Transverse colon (tissue), 4 donors: ENCODE data around the gene COL1A1. TPM values are rescaled to one million over a fixed set of nuclear protein-coding genes. Genes with fewer than 3 reads are reported as not detected.

ENCODE experiments used
- DNase-seq: peaks from one replicate; pipeline ENCODE4 v3.0.0-alpha.2; 2019
- H3K27ac ChIP-seq, 4 donors: fragments of 200-600 bp; sonication (generic); 2 replicates each; pipeline ENCODE4 v1.5.1; 2016 to 2018; ENCODE audit warnings: inconsistent platforms in 4 of 4
- H3K27me3 ChIP-seq: fragments of 200-600 bp; sonication (generic); 2 replicates; pipeline ENCODE4 v1.5.1; 2017; ENCODE audit warnings: inconsistent platforms
- H3K36me3 ChIP-seq, 4 donors: fragments of 200-600 bp; sonication (generic); 2 replicates each; pipeline ENCODE4 v1.5.1; 2017 to 2019; ENCODE audit warnings: inconsistent platforms in 4 of 4
- H3K4me1 ChIP-seq, 4 donors: fragments of 200-600 bp; sonication (generic); 2 replicates each; pipeline ENCODE4 v1.5.1; 2017 to 2020; ENCODE audit warnings: inconsistent platforms in 4 of 4
- H3K4me3 ChIP-seq, 4 donors: fragments of 200-600 bp; sonication (generic); 1 replicate in 1 of 4; 2 replicates in 3 of 4; pipeline versions ENCODE4 v1.5.1 to v1.6.1; 2017 to 2019; ENCODE audit warnings: inconsistent platforms in 4 of 4
- H3K9me3 ChIP-seq, 2 donors: fragments of 200-600 bp; sonication (generic); 2 replicates each; pipeline ENCODE4 v1.5.1; 2017 to 2019; ENCODE audit warnings: inconsistent platforms in 2 of 2
- EP300 ChIP-seq: sonication (generic); formaldehyde crosslinking; IDR thresholded peaks from one replicate; pipeline ENCODE4 v1.6.1; 2017; ENCODE audit warnings: antibody characterized with exemption, low read depth
- POLR2A ChIP-seq: fragments of 450-650 bp; IDR thresholded peaks from one replicate; pipeline ENCODE4 v1.6.1; 2016; ENCODE audit warnings: antibody characterized with exemption, mild to moderate bottlenecking, moderate library complexity
- POLR2AphosphoS5 ChIP-seq, 3 donors: sonication (generic); formaldehyde crosslinking; IDR thresholded peaks; one replicate each; pipeline ENCODE4 v1.6.1; 2016; ENCODE audit warnings: antibody characterized with exemption in 3 of 3
- WGBS, 2 donors: methylation state at CpG; one replicate each; pipeline ENCODE4 v1.1.5; 2018; ENCODE audit warnings: low coverage in 1 of 2; 5-methylcytosine and 5-hydroxymethylcytosine counted together
- in situ Hi-C, 4 donors: fragments of 200-750 bp; cut with MboI; loops; one replicate each; pipeline versions ENCODE4 v1.15.0 to v1.15.1; 2017; ENCODE audit warnings: low sequenced_read_pairs in 3 of 4, low pct_ligation_motif_present in 1 of 4, low pct_unique_long_range_greater_than_20kb in 1 of 4
- intact Hi-C: fragments of 100-400 bp; cut with DNase I; formaldehyde crosslinking; loops from one replicate; pipeline ENCODE4 v1.15.1; 2023; ENCODE audit warnings: low total_unique reads
- total RNA-seq, 4 donors: library from RNA; depleted of rRNA; stranded (reverse); fragments of >200 nt; gene quantifications; one replicate each; pipeline ENCODE4 v1.1.0, GENCODE V29; 2016
- TF ChIP-seq, protein P1 (sequence below), 5 experiments: fragments of 200-600 bp in 3 of 5; fragments of 450-650 bp in 2 of 5; sonication (generic) in 3 of 5; IDR thresholded peaks; 1 replicate in 2 of 5; 2 replicates in 3 of 5; pipeline ENCODE4 v1.5.1; 2016 to 2017; ENCODE audit warnings: antibody characterized with exemption in 5 of 5, inconsistent platforms in 3 of 5, mild to moderate bottlenecking in 2 of 5, moderate library complexity in 1 of 5

The COL1A1 gene
- total RNA-seq, 4 donors from 2014 or later, result 13.0 to 210 (median 79.8) TPM

DNA sequence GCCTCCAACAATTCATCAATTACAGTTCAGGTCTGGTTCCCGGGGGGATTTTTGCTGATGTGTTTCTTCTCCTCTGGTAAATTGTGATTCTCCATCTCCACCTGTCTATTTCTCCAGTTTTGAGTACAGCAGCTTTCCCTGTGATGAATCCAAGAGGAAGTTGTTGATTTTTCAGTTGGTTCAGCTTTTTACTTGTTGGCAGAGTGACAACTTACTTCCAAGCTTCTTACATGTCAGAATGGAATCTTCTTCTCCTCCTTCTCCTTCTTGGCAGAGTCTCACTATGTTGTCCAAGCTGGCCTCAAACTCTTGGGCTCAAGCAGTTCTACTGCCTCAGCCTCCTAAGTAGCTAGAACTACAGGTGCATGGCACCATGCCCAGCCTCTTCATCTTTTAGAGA lies 39.4 kb upstream of the COL1A1 start:
- Histone ChIP-seq H3K27me3 (peaks cover 17% of the 10 kb centered on the region), H3K4me3 (no peak overlapping the region), H3K9me3 (no peaks in the 10 kb centered on the region), H3K27ac (peak overlapping the region in 1 of 4 donors; percentile 13), H3K4me1 (no peaks in the 10 kb centered on the region), H3K36me3 (no peaks in the 10 kb centered on the region)
- DNase-seq, result no peak
- 80 to 90% methylated on average over 1 of the region's 1 CpG for WGBS, 2 donors
- intact Hi-C loops (no loop called here), in situ Hi-C loops (no loop called here)
- TF ChIP-seq, protein P1, sequence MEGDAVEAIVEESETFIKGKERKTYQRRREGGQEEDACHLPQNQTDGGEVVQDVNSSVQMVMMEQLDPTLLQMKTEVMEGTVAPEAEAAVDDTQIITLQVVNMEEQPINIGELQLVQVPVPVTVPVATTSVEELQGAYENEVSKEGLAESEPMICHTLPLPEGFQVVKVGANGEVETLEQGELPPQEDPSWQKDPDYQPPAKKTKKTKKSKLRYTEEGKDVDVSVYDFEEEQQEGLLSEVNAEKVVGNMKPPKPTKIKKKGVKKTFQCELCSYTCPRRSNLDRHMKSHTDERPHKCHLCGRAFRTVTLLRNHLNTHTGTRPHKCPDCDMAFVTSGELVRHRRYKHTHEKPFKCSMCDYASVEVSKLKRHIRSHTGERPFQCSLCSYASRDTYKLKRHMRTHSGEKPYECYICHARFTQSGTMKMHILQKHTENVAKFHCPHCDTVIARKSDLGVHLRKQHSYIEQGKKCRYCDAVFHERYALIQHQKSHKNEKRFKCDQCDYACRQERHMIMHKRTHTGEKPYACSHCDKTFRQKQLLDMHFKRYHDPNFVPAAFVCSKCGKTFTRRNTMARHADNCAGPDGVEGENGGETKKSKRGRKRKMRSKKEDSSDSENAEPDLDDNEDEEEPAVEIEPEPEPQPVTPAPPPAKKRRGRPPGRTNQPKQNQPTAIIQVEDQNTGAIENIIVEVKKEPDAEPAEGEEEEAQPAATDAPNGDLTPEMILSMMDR (IDR thresholded peaks at IDR 0.05), result no peak
- TF ChIP-seq POLR2AphosphoS5 (IDR thresholded peaks at IDR 0.05) (no peak), EP300 (no peak), POLR2A (no peak)

DNA sequence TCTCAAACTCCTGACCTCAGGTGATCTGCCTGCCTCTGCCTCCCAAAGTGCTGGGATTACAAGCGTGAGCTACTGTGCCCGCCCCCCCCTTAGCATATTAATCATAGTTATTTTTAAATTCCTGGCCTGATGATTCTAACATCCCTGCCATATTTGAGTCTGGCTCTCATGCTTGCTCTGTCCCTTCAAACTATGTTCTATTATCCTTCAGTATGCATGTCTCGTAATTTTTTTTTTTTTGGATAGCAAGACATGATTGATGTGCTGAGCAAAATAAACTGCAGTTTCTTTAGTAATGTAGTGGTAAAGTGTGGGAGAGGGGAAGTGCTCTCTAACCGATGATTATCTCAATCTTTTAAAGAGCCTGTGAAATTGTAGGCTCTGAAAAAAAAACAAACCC lies 38.5 kb upstream of the COL1A1 start:
- intact Hi-C loops (no loop called here), in situ Hi-C loops (no loop called here)
- Histone ChIP-seq H3K27me3 (peaks cover 17% of the 10 kb centered on the region), H3K4me1 (no peaks in the 10 kb centered on the region), H3K36me3 (no peaks in the 10 kb centered on the region), H3K9me3 (peaks cover 0 to 2% of the 10 kb centered on the region in 2 donors), H3K27ac (peak overlapping the region in 1 of 4 donors; percentile 13), H3K4me3 (no peak overlapping the region)
- DNase-seq, result no peak
- TF ChIP-seq, protein P1 (IDR thresholded peaks at IDR 0.05), result no peak
- WGBS, 2 donors, result 42 to 61% methylated on average over 3 to 4 of the region's 4 CpGs

DNA sequence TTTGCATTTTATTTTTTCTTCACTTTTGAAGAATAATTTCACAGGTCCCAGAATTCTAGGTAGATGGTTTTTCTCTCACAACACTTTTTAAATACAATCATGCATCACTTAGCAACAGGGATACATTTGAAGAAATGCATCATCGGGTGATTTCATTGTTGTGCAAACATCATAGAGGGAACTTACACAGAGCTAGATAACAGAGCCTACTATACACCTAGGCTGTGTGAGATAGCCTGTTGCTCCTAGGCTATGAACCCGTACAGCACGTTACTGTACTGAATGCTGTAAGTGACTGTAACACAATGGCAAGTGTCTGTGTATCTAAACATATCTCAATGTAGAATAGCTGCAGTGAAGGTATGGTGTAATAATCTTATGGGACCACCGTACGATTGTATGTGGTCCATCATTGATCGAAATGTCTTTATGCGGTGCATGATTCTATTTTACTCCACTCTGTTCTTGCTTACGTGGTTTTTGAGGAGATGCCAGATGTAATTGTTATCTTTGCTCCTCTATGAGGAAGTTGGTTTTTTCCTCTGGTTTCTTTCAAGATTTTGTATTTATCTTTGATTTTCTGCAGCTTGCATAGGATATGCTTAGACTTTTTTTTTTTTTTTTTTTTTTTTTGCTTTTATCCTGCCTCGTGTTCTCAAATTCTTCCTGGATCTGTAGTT lies 37.3 kb upstream of the COL1A1 start:
- H3K27me3 ChIP-seq, result peaks cover 23% of the 10 kb centered on the region
- H3K4me1 ChIP-seq, result no peaks in the 10 kb centered on the region
- in situ Hi-C loops, result no loop called here
- intact Hi-C loops, result no loop called here
- DNase-seq, result no peak
- no peak overlapping the region for H3K4me3 ChIP-seq
- TF ChIP-seq, protein P1 (IDR thresholded peaks at IDR 0.05), result no peak
- TF ChIP-seq POLR2AphosphoS5 (IDR thresholded peaks at IDR 0.05), result no peak
- no peak for TF ChIP-seq POLR2A
- no peak for TF ChIP-seq EP300
- H3K9me3 ChIP-seq, result peaks cover 0 to 8% of the 10 kb centered on the region in 2 donors
- no peaks in the 10 kb centered on the region for H3K36me3 ChIP-seq
- 25 to 55% methylated on average over 4 to 9 of the region's 9 CpGs for WGBS, 2 donors
- no peak overlapping the region for H3K27ac ChIP-seq

DNA sequence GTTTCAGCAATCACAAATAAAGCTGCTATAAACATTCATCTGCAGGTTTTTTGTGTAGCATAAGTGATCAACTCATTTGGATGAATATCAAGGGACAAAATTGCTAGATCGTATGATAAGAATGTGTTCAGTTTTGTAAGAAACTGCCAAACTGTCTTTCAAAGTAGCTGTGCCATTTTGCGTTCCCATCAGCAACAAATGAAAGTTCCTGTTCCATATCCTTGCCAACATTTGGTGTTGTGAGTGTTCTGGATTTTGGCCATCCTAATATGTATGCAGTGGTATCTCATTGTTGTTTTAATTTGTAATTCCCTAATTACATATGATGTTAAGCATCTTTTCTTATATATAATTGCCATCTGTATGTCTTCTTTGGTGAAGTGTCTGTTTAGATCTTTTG lies 36.5 kb upstream of the COL1A1 start:
- in situ Hi-C loops (no loop called here), intact Hi-C loops (no loop called here)
- WGBS, 2 donors, result 28 to 45% methylated on average over 2 of the region's 2 CpGs
- no peak overlapping the region for H3K4me3 ChIP-seq
- peaks cover 0 to 8% of the 10 kb centered on the region in 2 donors for H3K9me3 ChIP-seq
- no peaks in the 10 kb centered on the region for H3K36me3 ChIP-seq
- H3K4me1 ChIP-seq, result no peaks in the 10 kb centered on the region
- no peak overlapping the region for H3K27ac ChIP-seq
- H3K27me3 ChIP-seq, result peaks cover 23% of the 10 kb centered on the region
- no peak for DNase-seq
- no peak for TF ChIP-seq POLR2A
- no peak for TF ChIP-seq EP300
- TF ChIP-seq, protein P1 (IDR thresholded peaks at IDR 0.05), result no peak
- no peak for TF ChIP-seq POLR2AphosphoS5 (IDR thresholded peaks at IDR 0.05)
